ENCODE data around the gene ARMH3.

GRCh38 chr10:101814466-101815071 is 241.4 kb downstream of the ARMH3 start:
- TF ChIP-seq CTCF (IDR thresholded peaks at IDR 0.05; ENCODE audit: low read length) (no peak), EZH2phosphoT487 (IDR thresholded peaks at IDR 0.05; ENCODE audit: low read length) (no peak)
